Prostate gland (tissue), 2 donors: ENCODE data around the gene BMI1. TPM values are rescaled to one million over a fixed set of nuclear protein-coding genes. Genes with fewer than 3 reads are reported as not detected.

Experiments
- DNase-seq: peaks from one replicate; pipeline ENCODE4 v3.0.0-alpha.2; 2019; ENCODE audit warnings: low spot score
- H3K27ac ChIP-seq, 2 donors: fragments of 200-600 bp; sonication (generic); 2 replicates each; pipeline ENCODE4 v1.5.1; 2017 to 2019
- H3K27me3 ChIP-seq: fragments of 200-600 bp; sonication (generic); replicated peaks from 2 replicates; pipeline ENCODE4 v1.5.1; 2019; ENCODE audit not compliant: insufficient read depth
- H3K36me3 ChIP-seq, 2 donors: fragments of 200-600 bp; sonication (generic); 1 replicate in 1 of 2; 2 replicates in 1 of 2; pipeline versions ENCODE4 v1.5.1 to v1.8.1; 2017 to 2019
- H3K4me1 ChIP-seq: fragments of 200-600 bp; sonication (generic); replicated peaks from 2 replicates; pipeline ENCODE4 v1.5.1; 2019
- H3K4me3 ChIP-seq, 2 donors: fragments of 200-600 bp; sonication (generic); 2 replicates each; pipeline ENCODE4 v1.5.1; 2017 to 2019
- H3K9me3 ChIP-seq: fragments of 200-600 bp; sonication (generic); 2 replicates; pipeline ENCODE4 v1.5.1; 2017
- POLR2A ChIP-seq: fragments of 450-650 bp; IDR thresholded peaks from one replicate; pipeline ENCODE4 v1.6.1; 2016; ENCODE audit warnings: antibody characterized with exemption, mild to moderate bottlenecking
- POLR2AphosphoS5 ChIP-seq: sonication (generic); formaldehyde crosslinking; IDR thresholded peaks from one replicate; pipeline ENCODE4 v1.6.1; 2017; ENCODE audit warnings: antibody characterized with exemption
- WGBS: methylation state at CpG from one replicate; pipeline ENCODE4 v1.1.5; 2018; 5-methylcytosine and 5-hydroxymethylcytosine counted together
- intact Hi-C: fragments of 100-400 bp; cut with DNase I; formaldehyde crosslinking; loops from one replicate; pipeline ENCODE4 v1.14.2; 2022
- total RNA-seq, 2 donors: library from RNA; depleted of rRNA; stranded (reverse); fragments of >200 nt; gene quantifications; one replicate each; pipeline ENCODE4 v1.1.0, GENCODE V29; 2016
- TF ChIP-seq, protein P1 (sequence below), 4 experiments: fragments of 200-600 bp in 2 of 4; fragments of 450-650 bp in 2 of 4; sonication (generic) in 2 of 4; IDR thresholded peaks; 1 replicate in 3 of 4; 2 replicates in 1 of 4; pipeline ENCODE4 v1.5.1; 2016 to 2019; ENCODE audit warnings: antibody characterized with exemption in 4 of 4, mild to moderate bottlenecking in 2 of 4, moderate library complexity in 2 of 4

The BMI1 gene
- total RNA-seq, 2 donors from 2014 or later, result 70.8 to 88.4 TPM

DNA sequence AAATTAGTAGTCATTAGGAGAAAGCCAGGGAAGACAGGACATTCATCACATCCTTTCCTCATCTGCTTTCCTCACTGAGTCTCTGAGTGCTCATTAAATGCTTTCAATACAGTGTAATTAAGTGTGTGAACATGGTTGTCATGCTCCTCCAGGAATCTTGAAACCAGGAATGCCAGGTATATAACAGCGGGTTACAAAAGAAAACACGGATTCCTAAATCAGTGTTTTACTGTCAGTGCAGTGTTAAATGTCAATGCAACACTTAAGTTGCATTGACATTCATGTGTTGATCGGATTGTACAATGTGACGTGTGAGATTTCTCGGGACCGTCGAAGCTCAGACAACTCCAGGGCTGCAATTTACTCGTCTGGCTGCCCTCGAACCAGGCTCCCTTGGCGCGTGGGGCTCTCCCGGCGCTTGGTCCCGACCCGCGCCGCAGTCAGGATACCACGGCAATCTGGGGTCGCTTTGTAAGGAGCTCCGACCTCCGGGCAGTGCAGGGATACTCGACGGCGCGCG, 23.9 kb downstream of the BMI1 start:
- peaks cover 16% of the 10 kb centered on the region for H3K27me3 ChIP-seq
- TF ChIP-seq POLR2A, result no peak
- no peak for TF ChIP-seq POLR2AphosphoS5
- TF ChIP-seq, protein P1, sequence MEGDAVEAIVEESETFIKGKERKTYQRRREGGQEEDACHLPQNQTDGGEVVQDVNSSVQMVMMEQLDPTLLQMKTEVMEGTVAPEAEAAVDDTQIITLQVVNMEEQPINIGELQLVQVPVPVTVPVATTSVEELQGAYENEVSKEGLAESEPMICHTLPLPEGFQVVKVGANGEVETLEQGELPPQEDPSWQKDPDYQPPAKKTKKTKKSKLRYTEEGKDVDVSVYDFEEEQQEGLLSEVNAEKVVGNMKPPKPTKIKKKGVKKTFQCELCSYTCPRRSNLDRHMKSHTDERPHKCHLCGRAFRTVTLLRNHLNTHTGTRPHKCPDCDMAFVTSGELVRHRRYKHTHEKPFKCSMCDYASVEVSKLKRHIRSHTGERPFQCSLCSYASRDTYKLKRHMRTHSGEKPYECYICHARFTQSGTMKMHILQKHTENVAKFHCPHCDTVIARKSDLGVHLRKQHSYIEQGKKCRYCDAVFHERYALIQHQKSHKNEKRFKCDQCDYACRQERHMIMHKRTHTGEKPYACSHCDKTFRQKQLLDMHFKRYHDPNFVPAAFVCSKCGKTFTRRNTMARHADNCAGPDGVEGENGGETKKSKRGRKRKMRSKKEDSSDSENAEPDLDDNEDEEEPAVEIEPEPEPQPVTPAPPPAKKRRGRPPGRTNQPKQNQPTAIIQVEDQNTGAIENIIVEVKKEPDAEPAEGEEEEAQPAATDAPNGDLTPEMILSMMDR (IDR thresholded peaks at IDR 0.05), result no peak
- H3K36me3 ChIP-seq, result no peaks in the 10 kb centered on the region
- no peaks in the 10 kb centered on the region for H3K4me1 ChIP-seq
- intact Hi-C loops, result loop anchor here (10.0 kb wide), 2 partner anchors 90 to 370 kb away; partner anchors contain the start of gene PIP4K2A
- DNase-seq, result no peak
- WGBS, result 5% methylated on average over 25 of the region's 26 CpGs
- H3K27ac ChIP-seq, result no peak overlapping the region
- peak overlapping the region; percentile 9 to 31 for H3K4me3 ChIP-seq
- H3K9me3 ChIP-seq, result no peaks in the 10 kb centered on the region

DNA sequence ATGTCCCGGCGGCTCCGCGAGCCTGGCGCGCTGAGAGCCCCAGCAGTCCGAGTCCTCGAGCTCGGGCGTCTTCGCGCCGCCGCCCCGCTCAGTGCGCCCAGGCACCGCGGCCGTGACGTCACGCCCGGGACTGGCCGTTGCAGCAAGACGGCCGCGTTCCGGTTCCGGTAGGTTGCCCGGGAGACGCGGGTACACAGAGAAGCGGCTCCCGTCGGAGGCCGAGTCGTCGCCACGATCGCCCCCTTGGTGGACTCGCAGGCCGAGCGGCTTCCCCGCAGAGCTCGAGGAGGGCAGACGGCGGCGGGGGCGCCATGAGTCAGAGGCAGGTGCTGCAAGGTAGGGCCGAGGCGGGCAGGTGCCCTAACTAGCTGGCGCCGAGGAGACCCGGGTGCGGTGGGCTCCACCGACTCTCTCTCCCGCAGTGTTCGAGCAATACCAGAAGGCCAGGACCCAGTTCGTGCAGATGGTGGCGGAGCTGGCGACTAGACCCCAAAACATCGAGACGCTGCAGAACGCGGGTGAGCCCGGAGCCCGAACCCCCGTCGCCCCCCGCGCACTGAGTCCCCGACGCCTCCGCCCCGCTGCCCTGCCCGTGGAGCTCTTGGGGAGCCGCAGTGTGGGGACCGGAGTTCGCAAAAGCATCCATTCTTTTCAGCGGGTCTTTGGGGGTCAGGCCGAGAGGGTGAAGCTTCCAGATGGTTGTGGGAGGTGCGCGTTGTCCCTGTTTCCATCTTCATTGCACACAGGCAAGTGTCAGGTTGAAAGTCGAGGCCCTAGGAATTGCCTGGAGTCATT, 24.6 kb downstream of the BMI1 start, which contains the start of gene SPAG6:
TSS of gene SPAG6 (plus strand) at position 196 of the 795 bp plus-strand sequence. CDS start at position 312, 116 bp downstream.
- intact Hi-C loops, result loop anchor here (10.0 kb wide), 2 partner anchors 89 to 369 kb away; partner anchors contain the start of gene PIP4K2A
- DNase-seq, result no peak
- Histone ChIP-seq H3K27me3 (peaks cover 16% of the 10 kb centered on the region), H3K36me3 (no peaks in the 10 kb centered on the region), H3K27ac (no peak within 1 kb of the TSS), H3K4me1 (no peaks in the 10 kb centered on the region), H3K4me3 (peak within 1 kb of the TSS; percentile 9 to 31), H3K9me3 (no peaks in the 10 kb centered on the region)
- TF ChIP-seq, protein P1 (IDR thresholded peaks at IDR 0.05), result no peak
- no peak for TF ChIP-seq POLR2A
- TF ChIP-seq POLR2AphosphoS5, result no peak
- WGBS, result 4% methylated on average over 78 of the region's 83 CpGs

- no peaks in the 10 kb centered on the region for H3K9me3 ChIP-seq
- H3K27me3 ChIP-seq, result peaks cover 16% of the 10 kb centered on the region
- intact Hi-C loops, result loop anchor here (10.0 kb wide), 2 partner anchors 89 to 369 kb away; partner anchors contain the start of gene PIP4K2A
- H3K4me3 ChIP-seq, result peak overlapping the region in 1 of 2 donors; percentile 31
- H3K27ac ChIP-seq, result no peak overlapping the region
- no peak for TF ChIP-seq POLR2AphosphoS5
- no peaks in the 10 kb centered on the region for H3K36me3 ChIP-seq
- no peak for DNase-seq
- 43% methylated on average over 8 of the region's 8 CpGs for WGBS
- no peaks in the 10 kb centered on the region for H3K4me1 ChIP-seq
These were observed 25.3 kb downstream of the BMI1 start for GRCh38 chr10:22346096-22346661.

DNA sequence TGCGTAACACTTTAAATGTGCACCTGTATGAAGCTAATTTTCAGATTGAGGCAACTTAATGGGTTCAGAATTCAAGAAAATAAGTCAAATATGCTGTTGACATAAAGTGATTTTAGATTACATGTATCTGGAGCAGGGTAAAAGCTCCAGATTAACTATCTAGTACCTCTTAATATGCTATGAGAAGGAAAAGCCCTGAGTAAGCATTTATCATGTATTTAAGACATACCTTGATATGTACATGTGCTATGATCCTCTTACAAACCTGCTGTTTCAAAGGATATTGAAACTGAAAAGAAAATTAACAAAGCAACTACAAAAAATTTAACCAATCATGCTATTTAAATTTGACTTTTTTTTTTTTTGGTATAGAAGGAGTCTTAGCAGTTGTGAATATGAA, 28.9 kb downstream of the BMI1 start:
- peaks cover 6% of the 10 kb centered on the region for H3K27me3 ChIP-seq
- H3K4me1 ChIP-seq, result no peaks in the 10 kb centered on the region
- DNase-seq, result no peak
- H3K4me3 ChIP-seq, result no peak overlapping the region
- WGBS, result 93% methylated on average over 1 of the region's 1 CpG
- H3K27ac ChIP-seq, result no peak overlapping the region
- TF ChIP-seq, protein P1 (IDR thresholded peaks at IDR 0.05), result no peak
- TF ChIP-seq POLR2AphosphoS5 (no peak), POLR2A (no peak)
- intact Hi-C loops, result loop anchor here (10.0 kb wide), 2 partner anchors 85 to 365 kb away; partner anchors contain the start of gene PIP4K2A
- H3K36me3 ChIP-seq, result no peaks in the 10 kb centered on the region
- no peaks in the 10 kb centered on the region for H3K9me3 ChIP-seq

- TF ChIP-seq, protein P1 (IDR thresholded peaks at IDR 0.05), result no peak
- no peak for TF ChIP-seq POLR2AphosphoS5
- no peaks in the 10 kb centered on the region for H3K9me3 ChIP-seq
- WGBS, result 84% methylated on average over 5 of the region's 5 CpGs
- H3K27ac ChIP-seq, result no peak overlapping the region
- no peak overlapping the region for H3K4me3 ChIP-seq
- H3K4me1 ChIP-seq, result no peaks in the 10 kb centered on the region
- intact Hi-C loops, result no loop called here
- no peaks in the 10 kb centered on the region for H3K27me3 ChIP-seq
- no peak for DNase-seq
- no peaks in the 10 kb centered on the region for H3K36me3 ChIP-seq
These were observed 30.3 kb downstream of the BMI1 start for GRCh38 chr10:22351131-22351703.
